IMR-90 (cell line): ENCODE results near the gene MRPS33. TPM values are rescaled to one million over a fixed set of nuclear protein-coding genes. Genes with fewer than 3 reads are reported as not detected.

Source experiments
- ATAC-seq: fragments of 200-7000 bp; cut with Tn5 transposase; 2 replicates; pipeline ENCODE4 v1.9.1; 2020; ENCODE audit warnings: low read depth, mild to moderate bottlenecking, moderate library complexity
- BruUV-seq: library from RNA; stranded (reverse); fragments of 400-500 nt; replicated peaks from 2 replicates; lab custom pipeline; 2021; lab: Mats Ljungman, UMichigan
- CTCF ChIA-PET: fragments of 300-600 bp; formaldehyde crosslinking; extraction: SDS; loops from one replicate; lab custom pipeline; 2021; ENCODE audit warnings: antibody characterized with exemption; lab: Yijun Ruan, JAX
- POLR2A ChIA-PET: fragments of 300-600 bp; sonication (Branson Sonifier 250); formaldehyde crosslinking; loops from one replicate; lab custom pipeline; 2022; ENCODE audit warnings: antibody characterized with exemption; ENCODE audit not compliant: unreplicated experiment; lab: Charles Lee
- DNase-seq: peaks from one replicate; pipeline ENCODE4 v3.0.0; 2013
- H2AFZ ChIP-seq: replicated peaks from 2 replicates; pipeline ENCODE3; 2013; ENCODE audit warnings: low read length, mild to moderate bottlenecking; ENCODE audit not compliant: poor library complexity
- H2AK5ac ChIP-seq: 2 replicates; pipeline ENCODE4 v1.6.1; 2013; ENCODE audit warnings: low read depth, low read length, inconsistent platforms
- H2AK9ac ChIP-seq: replicated peaks from 2 replicates; pipeline ENCODE3; 2013; ENCODE audit warnings: mild to moderate bottlenecking, low read depth, low read length, moderate library complexity; ENCODE audit not compliant: poor library complexity
- H2BK120ac ChIP-seq: 2 replicates; pipeline ENCODE4 v1.6.1; 2013; ENCODE audit warnings: low read depth, low read length, inconsistent platforms
- H2BK15ac ChIP-seq: 3 replicates; pipeline ENCODE4 v1.6.1; 2013; ENCODE audit warnings: low read depth, low read length, inconsistent platforms
- H2BK20ac ChIP-seq: 2 replicates; pipeline ENCODE4 v1.6.1; 2013; ENCODE audit warnings: low read depth, mild to moderate bottlenecking, inconsistent platforms, low read length, moderate library complexity
- H2BK5ac ChIP-seq: 2 replicates; pipeline ENCODE4 v1.6.1; 2013; ENCODE audit warnings: mild to moderate bottlenecking, low read depth, low read length, inconsistent platforms; ENCODE audit not compliant: poor library complexity, severe bottlenecking
- H3K14ac ChIP-seq: replicated peaks from 2 replicates; pipeline ENCODE4 v1.6.1; 2013; ENCODE audit warnings: low read depth, low read length, inconsistent platforms
- H3K18ac ChIP-seq: 2 replicates; pipeline ENCODE4 v1.6.1; 2013; ENCODE audit warnings: low read depth, low read length, control low read depth
- H3K23ac ChIP-seq: 2 replicates; pipeline ENCODE4 v1.6.1; 2013; ENCODE audit warnings: low read depth, low read length, inconsistent platforms
- H3K27ac ChIP-seq: 2 replicates; pipeline ENCODE4 v1.5.1; 2013; ENCODE audit warnings: mild to moderate bottlenecking, control low read depth, low read length; ENCODE audit not compliant: insufficient read depth
- H3K27me3 ChIP-seq: 2 replicates; pipeline ENCODE4 v1.6.1; 2013; ENCODE audit warnings: low read length; ENCODE audit not compliant: control insufficient read depth, insufficient read depth
- H3K36me3 ChIP-seq: 2 replicates; pipeline ENCODE4 v1.6.1; 2013; ENCODE audit warnings: low read length, mixed read lengths; ENCODE audit not compliant: control insufficient read depth, insufficient read depth
- H3K4ac ChIP-seq: 2 replicates; pipeline ENCODE4 v1.6.1; 2013; ENCODE audit warnings: low read depth, low read length, inconsistent platforms
- H3K4me1 ChIP-seq: 2 replicates; pipeline ENCODE4 v1.6.1; 2013; ENCODE audit warnings: low read length, mixed read lengths; ENCODE audit not compliant: control insufficient read depth, insufficient read depth
- H3K4me2 ChIP-seq: 2 replicates; pipeline ENCODE4 v1.6.1; 2013; ENCODE audit warnings: low read depth, mild to moderate bottlenecking, control low read depth, low read length, moderate library complexity
- H3K4me3 ChIP-seq: 2 replicates; pipeline ENCODE4 v1.5.1; 2013; ENCODE audit warnings: low read depth, mild to moderate bottlenecking, control low read depth, low read length, moderate library complexity; ENCODE audit not compliant: insufficient read depth
- H3K56ac ChIP-seq: 2 replicates; pipeline ENCODE4 v1.6.1; 2013; ENCODE audit warnings: low read length, inconsistent platforms; ENCODE audit not compliant: insufficient read depth; ENCODE audit errors: extremely low read depth
- H3K79me1 ChIP-seq, 2 experiments: 2 replicates each; pipeline ENCODE4 v1.6.1; 2013; ENCODE audit warnings: low read length in 2 of 2, inconsistent platforms in 1 of 2, low read depth in 1 of 2
- H3K9ac ChIP-seq: 2 replicates; pipeline ENCODE4 v1.6.1; 2013; ENCODE audit warnings: low read depth, low read length, control low read depth
- H3K9me1 ChIP-seq: 2 replicates; pipeline ENCODE4 v1.6.1; 2013; ENCODE audit warnings: low read length, inconsistent platforms; ENCODE audit not compliant: insufficient read depth
- H3K9me3 ChIP-seq: 2 replicates; pipeline ENCODE4 v1.6.1; 2013; ENCODE audit warnings: low read length; ENCODE audit not compliant: control insufficient read depth, insufficient read depth
- H4K20me1 ChIP-seq: 2 replicates; pipeline ENCODE4 v1.6.1; 2013; ENCODE audit warnings: low read length, inconsistent platforms; ENCODE audit not compliant: insufficient read depth
- H4K5ac ChIP-seq: 2 replicates; pipeline ENCODE4 v1.6.1; 2013; ENCODE audit warnings: mild to moderate bottlenecking, low read depth, low read length, control low read depth
- H4K8ac ChIP-seq, 2 experiments: 2 replicates each; pipeline ENCODE4 v1.6.1; 2013; ENCODE audit warnings: low read depth in 2 of 2, low read length in 2 of 2, control low read depth in 1 of 2, inconsistent platforms in 1 of 2
- H4K91ac ChIP-seq: 2 replicates; pipeline ENCODE4 v1.6.1; 2013; ENCODE audit warnings: low read depth, low read length, inconsistent platforms; ENCODE audit not compliant: insufficient read depth
- BHLHE40 ChIP-seq: fragments of 150-350 bp; IDR thresholded peaks from 2 replicates; pipeline ENCODE4 v1.6.1; 2016; ENCODE audit warnings: mild to moderate bottlenecking, low read depth, low read length
- CEBPB ChIP-seq: IDR thresholded peaks from 2 replicates; pipeline ENCODE4 v1.6.1; 2012; ENCODE audit warnings: low read depth, low read length, improper control_type of control experiment
- CHD1 ChIP-seq: IDR thresholded peaks from 2 replicates; pipeline ENCODE4 v1.6.1; 2012; ENCODE audit warnings: low read depth, low read length, improper control_type of control experiment
- CTCF ChIP-seq: conservative IDR thresholded peaks from 2 replicates; pipeline ENCODE4 v1.5.1; 2012; ENCODE audit warnings: mild to moderate bottlenecking, low read depth, low read length, improper control_type of control experiment
- FOS ChIP-seq: fragments of 150-350 bp; IDR thresholded peaks from 2 replicates; pipeline ENCODE4 v1.6.1; 2016; ENCODE audit warnings: low read depth, low read length
- MAFK ChIP-seq: IDR thresholded peaks from 2 replicates; pipeline ENCODE4 v1.6.1; 2012; ENCODE audit warnings: low read depth, low read length, improper control_type of control experiment
- MAZ ChIP-seq: IDR thresholded peaks from 2 replicates; pipeline ENCODE4 v1.6.1; 2012; ENCODE audit warnings: low read depth, mild to moderate bottlenecking, low read length, improper control_type of control experiment, moderate library complexity, borderline replicate concordance
- MXI1 ChIP-seq: IDR thresholded peaks from 2 replicates; pipeline ENCODE4 v1.6.1; 2012; ENCODE audit warnings: low read depth, mild to moderate bottlenecking, low read length, moderate library complexity, borderline replicate concordance
- NFE2L2 ChIP-seq: fragments of 150-350 bp; IDR thresholded peaks from 2 replicates; pipeline ENCODE4 v1.6.1; 2016; ENCODE audit warnings: low read depth, mild to moderate bottlenecking, low read length
- POLR2A ChIP-seq: IDR thresholded peaks from 2 replicates; pipeline ENCODE4 v1.6.1; 2012; ENCODE audit warnings: mild to moderate bottlenecking, low read depth, low read length
- RAD21 ChIP-seq: IDR thresholded peaks from 2 replicates; pipeline ENCODE4 v1.6.1; 2012; ENCODE audit warnings: low read length, improper control_type of control experiment
- RCOR1 ChIP-seq: IDR thresholded peaks from 2 replicates; pipeline ENCODE4 v1.6.1; 2012; ENCODE audit warnings: mild to moderate bottlenecking, low read length, improper control_type of control experiment; ENCODE audit not compliant: insufficient replicate concordance
- RFX5 ChIP-seq: IDR thresholded peaks from 2 replicates; pipeline ENCODE4 v1.8.0; 2012; ENCODE audit warnings: low read depth, mild to moderate bottlenecking, low read length, moderate library complexity
- SMC3 ChIP-seq: fragments of 150-350 bp; IDR thresholded peaks from 2 replicates; pipeline ENCODE4 v1.6.1; 2016; ENCODE audit warnings: low read depth, mild to moderate bottlenecking, antibody characterized with exemption, low read length, moderate library complexity
- WGBS, 2 experiments: methylation state at CpG; one replicate each; pipeline versions ENCODE4 v1.1.5 to v1.1.7; 2013; ENCODE audit warnings: missing lambda C conversion rate in 2 of 2; ENCODE audit not compliant: insufficient read length in 1 of 2; ENCODE audit errors: extremely low coverage in 2 of 2; 5-methylcytosine and 5-hydroxymethylcytosine counted together
- dilution Hi-C: fragments of 300-500 bp; cut with HindIII; formaldehyde crosslinking; loops from one replicate; pipeline ENCODE4 v1.14.3; 2018; ENCODE audit warnings: low sequenced_read_pairs; ENCODE audit not compliant: unreplicated experiment
- in situ Hi-C: fragments of 300-500 bp; cut with MboI; formaldehyde crosslinking; loops from 3 replicates; pipeline ENCODE4 v1.14.3; 2019; ENCODE audit warnings: low sequenced_read_pairs, inconsistent platforms, mixed read lengths
- intact Hi-C: fragments of 100-400 bp; cut with micrococcal nuclease; formaldehyde crosslinking; loops from 2 replicates; pipeline ENCODE4 v1.10.0; 2022
- polyA plus RNA-seq, 3 experiments: library from polyadenylated mRNA; depleted of rRNA; stranded (reverse); fragments of >200 nt; gene quantifications; 2 replicates each; pipeline ENCODE4 v1.2.3, GENCODE V29; 2012; ENCODE audit warnings: low replicate concordance in 1 of 3
- total RNA-seq: library from RNA; depleted of rRNA; stranded (reverse); fragments of >200 nt; gene quantifications from 2 replicates; pipeline ENCODE4 v1.2.3, GENCODE V29; 2012
- TF ChIP-seq, protein P1 (sequence below): fragments of 150-350 bp; IDR thresholded peaks from 2 replicates; pipeline ENCODE4 v1.6.1; 2016; ENCODE audit warnings: low read depth, mild to moderate bottlenecking, low read length, moderate library complexity, borderline replicate concordance
- TF ChIP-seq, protein P2 (sequence below): fragments of 150-350 bp; IDR thresholded peaks from 2 replicates; pipeline ENCODE4 v1.6.1; 2017; ENCODE audit warnings: mild to moderate bottlenecking, antibody characterized with exemption, low read length, low read depth

The MRPS33 gene
- total and polyA plus RNA-seq, 2 of the 4 experiments (the other 2 are of a cell fraction), result 14.5 to 33.8 TPM

DNA sequence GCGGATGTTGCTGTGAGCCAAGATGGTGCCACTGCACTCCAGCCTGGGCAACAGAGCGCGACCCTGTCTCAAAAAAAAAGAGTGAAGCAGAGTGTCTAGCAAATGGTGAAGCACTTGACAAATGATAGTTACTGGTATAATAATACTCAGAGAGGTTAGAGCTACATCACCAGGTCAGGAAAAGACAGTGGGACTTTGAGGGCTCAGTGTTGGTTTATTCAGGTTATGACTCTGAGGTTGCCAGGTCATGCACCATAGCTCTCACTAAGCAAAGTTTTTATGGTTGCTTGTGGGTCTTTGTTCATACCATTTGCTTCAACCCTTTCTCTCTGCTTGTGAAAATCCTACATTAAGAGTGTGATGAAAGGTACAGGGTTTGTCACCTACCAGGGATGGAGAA lies 13.6 kb downstream of the MRPS33 start:
- in situ Hi-C loops, result loop anchor here (25.0 kb wide), 1 partner anchor 489 kb away; no protein-coding TSS in a partner anchor
- Histone ChIP-seq H3K56ac (no peak overlapping the region), H3K79me1 (no peaks in the 10 kb centered on the region), H4K20me1 (no peaks in the 10 kb centered on the region), H3K9ac (no peak overlapping the region), H3K14ac (no peak overlapping the region), H3K4ac (no peak overlapping the region), H3K4me1 (no peaks in the 10 kb centered on the region), H3K9me1 (no peaks in the 10 kb centered on the region), H4K91ac (no peak overlapping the region), H3K36me3 (0 out of 2 replicates have a peak, but pooled peaks cover 1% of the 10 kb centered on the region), H2BK120ac (no peak overlapping the region), H2BK5ac (no peak overlapping the region), H3K27ac (no peak overlapping the region), H3K4me2 (no peak overlapping the region), H2BK15ac (no peak overlapping the region), H3K9me3 (no peaks in the 10 kb centered on the region), H3K18ac (no peak overlapping the region), H2AK5ac (no peak overlapping the region), H3K27me3 (peaks cover 2% of the 10 kb centered on the region; the same call in 1 of the 2 replicates), H4K8ac (no peak overlapping the region), H2BK20ac (no peak overlapping the region), H4K5ac (no peak overlapping the region), H2AK9ac (no peak overlapping the region), H3K23ac (no peak overlapping the region), H3K4me3 (no peak overlapping the region), H2AFZ (no peak overlapping the region)
- dilution Hi-C loops, result no loop called here
- ATAC-seq (no peak), DNase-seq (no peak)
- intact Hi-C loops, result no loop called here
- POLR2A ChIA-PET, result no interaction called here
- no TSS peak for BruUV-seq
- TF ChIP-seq POLR2A (no peak), RAD21 (no peak), MAZ (no peak), CEBPB (no peak), MXI1 (no peak), RFX5 (no peak), MAFK (no peak), CTCF (no peak), BHLHE40 (no peak), RCOR1 (no peak), SMC3 (no peak), CHD1 (no peak), FOS (no peak), NFE2L2 (no peak)
- TF ChIP-seq, protein P1, sequence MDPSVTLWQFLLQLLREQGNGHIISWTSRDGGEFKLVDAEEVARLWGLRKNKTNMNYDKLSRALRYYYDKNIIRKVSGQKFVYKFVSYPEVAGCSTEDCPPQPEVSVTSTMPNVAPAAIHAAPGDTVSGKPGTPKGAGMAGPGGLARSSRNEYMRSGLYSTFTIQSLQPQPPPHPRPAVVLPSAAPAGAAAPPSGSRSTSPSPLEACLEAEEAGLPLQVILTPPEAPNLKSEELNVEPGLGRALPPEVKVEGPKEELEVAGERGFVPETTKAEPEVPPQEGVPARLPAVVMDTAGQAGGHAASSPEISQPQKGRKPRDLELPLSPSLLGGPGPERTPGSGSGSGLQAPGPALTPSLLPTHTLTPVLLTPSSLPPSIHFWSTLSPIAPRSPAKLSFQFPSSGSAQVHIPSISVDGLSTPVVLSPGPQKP, result no peak
- TF ChIP-seq, protein P2, sequence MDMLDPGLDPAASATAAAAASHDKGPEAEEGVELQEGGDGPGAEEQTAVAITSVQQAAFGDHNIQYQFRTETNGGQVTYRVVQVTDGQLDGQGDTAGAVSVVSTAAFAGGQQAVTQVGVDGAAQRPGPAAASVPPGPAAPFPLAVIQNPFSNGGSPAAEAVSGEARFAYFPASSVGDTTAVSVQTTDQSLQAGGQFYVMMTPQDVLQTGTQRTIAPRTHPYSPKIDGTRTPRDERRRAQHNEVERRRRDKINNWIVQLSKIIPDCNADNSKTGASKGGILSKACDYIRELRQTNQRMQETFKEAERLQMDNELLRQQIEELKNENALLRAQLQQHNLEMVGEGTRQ, result no peak
- WGBS, 2 experiments, result 86% methylated on average over 1 of the region's 3 CpGs; no CpG with 5 or more reads in 1 of the 2 experiments
- CTCF ChIA-PET, result interaction anchor here (0.8 kb wide), 1 partner anchor 17 kb away, joined by 3 read pairs; no protein-coding TSS in a partner anchor
